Left ventricle myocardium inferior (tissue), 1 donor: Measurements from ENCODE around the gene NR6A1. TPM values are rescaled to one million over a fixed set of nuclear protein-coding genes. Genes with fewer than 3 reads are reported as not detected.

ENCODE experiments used
- DNase-seq: peaks from one replicate; pipeline ENCODE4 v3.0.0-alpha.2; 2020
- H3K27ac ChIP-seq: fragments of 200-600 bp; replicated peaks from 2 replicates; pipeline ENCODE4 v1.8.0; 2021
- H3K27me3 ChIP-seq: fragments of 200-600 bp; 2 replicates; pipeline ENCODE4 v1.8.0; 2021; ENCODE audit warnings: low read depth
- H3K36me3 ChIP-seq: fragments of 200-600 bp; 2 replicates; pipeline ENCODE4 v1.8.0; 2021
- H3K4me1 ChIP-seq: fragments of 200-600 bp; 2 replicates; pipeline ENCODE4 v1.8.0; 2021
- H3K4me3 ChIP-seq: fragments of 200-600 bp; 2 replicates; pipeline ENCODE4 v1.8.0; 2021; ENCODE audit warnings: mild to moderate bottlenecking, moderate library complexity
- H3K9me3 ChIP-seq: fragments of 200-600 bp; replicated peaks from 2 replicates; pipeline ENCODE4 v1.8.0; 2021
- CTCF ChIP-seq: fragments of 200-600 bp; IDR thresholded peaks from 2 replicates; pipeline ENCODE4 v1.8.0; 2021; ENCODE audit warnings: antibody characterized with exemption, mild to moderate bottlenecking, borderline replicate concordance
- intact Hi-C: fragments of 100-400 bp; cut with micrococcal nuclease; formaldehyde crosslinking; loops from one replicate; pipeline ENCODE4 v1.11.0; 2022
- total RNA-seq: library from RNA; stranded (reverse); fragmentation: NEBNext Ultra II Directional; extraction: Animal tissue kit (Norgen Biotek cat#: 25700); gene quantifications from one replicate; pipeline ENCODE4 v1.2.1, GENCODE V29; 2021
- donor health status: DM: no; HTN: yes; CAD: no; lungs with severe emphysema.

NR6A1 gene
- total RNA-seq, 1 donor from 2014 or later = 1.0 TPM

- H3K27ac ChIP-seq = no peak overlapping the region
- DNase-seq = no peak
- H3K4me1 ChIP-seq = peaks cover 14% of the 10 kb centered on the region
- H3K9me3 ChIP-seq = no peaks in the 10 kb centered on the region
- TF ChIP-seq CTCF = no peak
- intact Hi-C loops = no loop called here
- no peak overlapping the region for H3K4me3 ChIP-seq
- H3K36me3 ChIP-seq = no peaks in the 10 kb centered on the region
- no peaks in the 10 kb centered on the region for H3K27me3 ChIP-seq
Observed at GRCh38 chr9:124559871-124560270, 211.2 kb downstream of the NR6A1 start.

GRCh38 chr9:124558777-124559470 lies 212.2 kb downstream of the NR6A1 start:
- TF ChIP-seq CTCF = no peak
- Histone ChIP-seq H3K4me1 (peaks cover 19% of the 10 kb centered on the region), H3K27me3 (no peaks in the 10 kb centered on the region), H3K27ac (no peak overlapping the region), H3K9me3 (no peaks in the 10 kb centered on the region), H3K4me3 (no peak overlapping the region), H3K36me3 (no peaks in the 10 kb centered on the region)
- intact Hi-C loops = no loop called here
- DNase-seq = no peak

- no peak for DNase-seq
- Histone ChIP-seq H3K36me3 (no peaks in the 10 kb centered on the region), H3K4me1 (peaks cover 21% of the 10 kb centered on the region), H3K27me3 (no peaks in the 10 kb centered on the region), H3K27ac (no peak overlapping the region), H3K9me3 (no peaks in the 10 kb centered on the region), H3K4me3 (no peak overlapping the region)
- no peak for TF ChIP-seq CTCF
- intact Hi-C loops = no loop called here
Observed at GRCh38 chr9:124557895-124558294, 213.2 kb downstream of the NR6A1 start.

GRCh38 chr9:124555043-124555442 lies 216.1 kb downstream of the NR6A1 start:
- Histone ChIP-seq H3K27ac (no peak overlapping the region), H3K27me3 (no peaks in the 10 kb centered on the region), H3K36me3 (no peaks in the 10 kb centered on the region), H3K9me3 (no peaks in the 10 kb centered on the region), H3K4me1 (peaks cover 14% of the 10 kb centered on the region), H3K4me3 (no peak overlapping the region)
- no peak for TF ChIP-seq CTCF
- intact Hi-C loops = no loop called here
- DNase-seq = no peak

GRCh38 chr9:124553738-124554137 lies 217.4 kb downstream of the NR6A1 start:
- Histone ChIP-seq H3K27ac (no peak overlapping the region), H3K36me3 (no peaks in the 10 kb centered on the region), H3K4me1 (peaks cover 14% of the 10 kb centered on the region), H3K9me3 (no peaks in the 10 kb centered on the region), H3K27me3 (no peaks in the 10 kb centered on the region), H3K4me3 (no peak overlapping the region)
- intact Hi-C loops = no loop called here
- no peak for TF ChIP-seq CTCF
- no peak for DNase-seq

- no peak overlapping the region for H3K27ac ChIP-seq
- H3K36me3 ChIP-seq = no peaks in the 10 kb centered on the region
- no peak for DNase-seq
- no peaks in the 10 kb centered on the region for H3K9me3 ChIP-seq
- intact Hi-C loops = no loop called here
- peaks cover 14% of the 10 kb centered on the region for H3K4me1 ChIP-seq
- no peak for TF ChIP-seq CTCF
- H3K4me3 ChIP-seq = no peak overlapping the region
- H3K27me3 ChIP-seq = no peaks in the 10 kb centered on the region
Observed at GRCh38 chr9:124552273-124552605, 218.9 kb downstream of the NR6A1 start.
